Mesodermal cell (in vitro differentiated cells): ENCODE data around the gene KCNF1.

ENCODE experiments used
- H3K27ac ChIP-seq: 2 replicates; pipeline ENCODE4 v1.7.0; 2013; ENCODE audit warnings: mild to moderate bottlenecking, low read depth, low read length, moderate library complexity; ENCODE audit not compliant: severe bottlenecking
- H3K36me3 ChIP-seq: 2 replicates; pipeline ENCODE4 v1.7.1; 2013; ENCODE audit warnings: mild to moderate bottlenecking, low read length, moderate library complexity; ENCODE audit not compliant: control insufficient read depth, insufficient read depth
- H3K4me1 ChIP-seq: one replicate; pipeline ENCODE4 v1.7.1; 2013; ENCODE audit warnings: mild to moderate bottlenecking, low read length; ENCODE audit not compliant: insufficient read depth, control insufficient read depth, poor library complexity, severe bottlenecking
- H3K4me3 ChIP-seq: 2 replicates; pipeline ENCODE4 v1.7.0; 2013; ENCODE audit warnings: low read length, control low read depth, mild to moderate bottlenecking; ENCODE audit not compliant: insufficient read depth, poor library complexity, severe bottlenecking; ENCODE audit errors: extremely low read depth
- H3K9me3 ChIP-seq: 2 replicates; pipeline ENCODE4 v1.7.1; 2013; ENCODE audit warnings: mild to moderate bottlenecking, low read length, moderate library complexity; ENCODE audit not compliant: control insufficient read depth
- WGBS, 2 experiments: methylation state at CpG; one replicate each; pipeline ENCODE4 v1.1.5; 2013; ENCODE audit warnings: missing lambda C conversion rate in 2 of 2; ENCODE audit not compliant: insufficient coverage in 2 of 2; 5-methylcytosine and 5-hydroxymethylcytosine counted together

KCNF1 gene

DNA sequence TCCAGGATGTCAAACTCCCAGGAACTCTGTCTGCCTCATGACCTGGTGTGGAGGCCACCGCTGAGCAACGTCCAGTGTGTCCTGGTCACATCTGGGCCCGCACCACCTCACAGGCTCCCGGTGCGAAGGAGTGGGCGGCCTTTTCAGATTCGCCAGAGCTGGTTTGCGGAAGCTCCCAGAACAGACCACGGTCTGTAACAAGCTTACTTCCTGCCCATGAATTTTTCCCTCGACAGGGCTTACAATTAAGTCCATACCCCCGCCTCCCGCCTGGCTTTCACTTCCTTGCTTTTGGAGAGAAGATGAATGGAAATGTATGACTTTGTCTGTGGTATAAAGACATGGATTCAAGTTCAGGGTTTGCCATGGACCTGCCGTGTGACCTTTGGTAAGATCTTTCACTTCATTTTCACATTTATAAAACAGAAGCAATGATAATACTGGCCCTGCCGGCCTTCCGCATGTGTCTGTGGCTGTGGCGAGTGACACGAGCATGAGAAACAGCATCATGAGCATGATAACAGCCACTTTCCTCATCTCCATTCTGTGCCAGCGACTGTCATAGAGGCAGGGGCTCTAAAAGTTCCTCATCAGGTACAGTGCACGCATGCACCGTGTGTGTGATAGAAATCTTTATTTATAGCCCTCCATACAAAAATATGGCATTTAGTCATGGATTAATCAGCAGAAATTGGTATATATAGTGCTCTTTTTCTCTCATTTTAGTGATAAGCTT lies 31.0 kb upstream of the KCNF1 start:
- H3K4me1 ChIP-seq, result peaks cover 7% of the 10 kb centered on the region
- H3K27ac ChIP-seq, result no peak overlapping the region
- H3K36me3 ChIP-seq, result no peaks in the 10 kb centered on the region
- WGBS, 2 experiments, result 94 to 96% methylated on average over 13 to 14 of the region's 20 CpGs
- no peaks in the 10 kb centered on the region for H3K9me3 ChIP-seq
- H3K4me3 ChIP-seq, result no peak overlapping the region

DNA sequence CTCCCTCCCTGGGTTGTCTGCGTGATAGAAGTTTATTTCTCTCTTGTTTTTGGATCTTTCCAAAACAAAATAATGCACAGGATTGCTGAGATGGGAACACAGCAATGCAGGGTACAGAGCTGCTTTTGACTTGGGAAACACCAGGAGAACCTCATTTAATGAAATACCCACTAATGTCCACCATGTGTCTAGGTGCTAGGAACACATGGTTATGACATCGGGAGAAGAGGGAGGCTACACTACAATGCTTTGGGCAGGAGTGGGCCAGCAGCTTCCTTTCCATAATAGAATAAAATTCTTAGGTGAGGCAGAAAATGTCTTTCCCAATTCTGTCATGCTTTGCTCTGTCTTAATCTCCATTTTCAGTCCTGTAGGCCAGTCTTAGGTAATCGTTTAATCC lies 29.2 kb upstream of the KCNF1 start:
- Histone ChIP-seq H3K4me1 (peaks cover 4% of the 10 kb centered on the region), H3K36me3 (no peaks in the 10 kb centered on the region), H3K9me3 (no peaks in the 10 kb centered on the region), H3K27ac (no peak overlapping the region), H3K4me3 (no peak overlapping the region)
- WGBS, 2 experiments, result 86% methylated on average over 1 of the region's 3 CpGs; no CpG with 5 or more reads in 1 of the 2 experiments

DNA sequence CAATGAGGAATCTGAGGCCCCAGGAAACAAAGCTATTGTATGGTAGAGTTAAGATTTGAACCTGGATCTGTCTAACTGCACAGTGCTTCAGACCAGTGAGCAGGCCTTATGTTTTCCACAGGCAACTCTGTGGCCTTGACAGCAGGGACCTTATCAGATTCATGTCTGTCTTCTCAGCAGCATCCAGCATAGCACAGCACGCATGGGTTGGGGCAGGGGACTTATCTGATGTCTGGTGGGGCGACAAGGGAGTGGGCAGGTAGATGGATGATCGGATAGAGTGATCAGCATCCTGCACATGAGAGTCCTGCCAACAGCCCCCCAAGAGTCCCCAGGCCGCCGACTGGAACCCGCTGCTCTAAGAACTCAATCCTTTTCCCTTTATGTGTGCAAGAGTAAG lies 28.7 kb upstream of the KCNF1 start:
- H3K36me3 ChIP-seq, result no peaks in the 10 kb centered on the region
- WGBS, 2 experiments, result 93 to 100% methylated on average over 2 to 3 of the region's 6 CpGs

DNA sequence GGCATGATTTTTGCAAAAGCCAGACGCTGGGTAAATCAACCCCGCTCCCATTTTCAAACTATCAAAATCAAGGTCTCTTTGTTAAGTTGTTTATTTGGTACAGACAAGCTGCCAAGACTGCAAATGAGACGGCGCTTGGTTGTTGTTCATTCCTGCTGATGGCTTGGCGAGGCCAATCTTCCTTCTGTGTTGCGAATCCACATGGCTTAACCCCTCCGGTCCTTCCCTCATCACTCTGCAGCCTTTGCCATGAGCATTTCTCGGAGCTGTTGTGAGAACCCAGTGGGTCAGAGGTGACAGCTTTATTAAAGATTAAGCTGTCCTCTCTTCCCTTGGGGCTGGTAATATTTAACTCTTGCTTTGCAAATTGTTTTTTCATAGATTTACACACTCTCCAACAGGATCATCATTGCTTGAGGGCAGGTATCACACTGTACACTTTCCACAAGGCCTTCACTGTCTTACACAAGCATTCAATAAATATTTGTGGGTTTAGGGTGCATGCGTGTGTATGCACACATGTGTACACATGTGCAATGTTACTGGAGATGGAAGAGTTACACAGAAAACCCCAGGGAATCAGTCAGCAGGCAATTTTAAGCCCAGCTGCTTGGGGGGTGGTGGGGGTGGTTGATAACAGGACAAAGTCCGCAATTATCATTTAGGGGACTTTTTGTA lies 27.8 kb upstream of the KCNF1 start:
- H3K36me3 ChIP-seq, result no peaks in the 10 kb centered on the region
- H3K9me3 ChIP-seq, result no peaks in the 10 kb centered on the region
- WGBS, 2 experiments, result 79 to 81% methylated on average over 5 to 7 of the region's 10 CpGs
- no peak overlapping the region for H3K27ac ChIP-seq
- H3K4me1 ChIP-seq, result no peaks in the 10 kb centered on the region
- no peak overlapping the region for H3K4me3 ChIP-seq

More for the DNA sequence above, 28.7 kb upstream of the KCNF1 start:
- Histone ChIP-seq H3K9me3 (no peaks in the 10 kb centered on the region), H3K4me3 (no peak overlapping the region), H3K27ac (no peak overlapping the region), H3K4me1 (no peaks in the 10 kb centered on the region)

DNA sequence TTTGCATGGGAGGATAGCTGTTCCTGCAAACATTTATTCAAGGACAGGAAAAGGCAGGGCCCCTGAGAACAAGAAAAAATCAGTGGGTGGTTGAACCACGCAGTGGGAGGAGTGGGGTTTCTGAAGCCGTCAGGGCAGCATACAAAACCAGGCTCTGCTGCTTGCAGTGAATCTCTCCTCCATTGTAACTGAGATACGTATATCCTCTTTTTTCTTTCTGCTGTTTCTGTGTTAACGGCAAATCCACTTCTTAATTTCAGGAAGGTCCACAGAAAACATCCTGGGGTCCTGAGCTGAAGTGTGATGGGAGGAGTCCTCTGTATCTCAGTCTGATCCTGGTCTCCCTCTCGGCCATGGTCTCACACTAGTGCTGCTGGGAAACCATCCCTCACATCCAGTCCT lies 27.2 kb upstream of the KCNF1 start:
- Histone ChIP-seq H3K4me1 (no peaks in the 10 kb centered on the region), H3K36me3 (no peaks in the 10 kb centered on the region), H3K27ac (no peak overlapping the region), H3K4me3 (no peak overlapping the region), H3K9me3 (no peaks in the 10 kb centered on the region)
- WGBS, 2 experiments, result 38 to 42% methylated on average over 4 of the region's 5 CpGs

DNA sequence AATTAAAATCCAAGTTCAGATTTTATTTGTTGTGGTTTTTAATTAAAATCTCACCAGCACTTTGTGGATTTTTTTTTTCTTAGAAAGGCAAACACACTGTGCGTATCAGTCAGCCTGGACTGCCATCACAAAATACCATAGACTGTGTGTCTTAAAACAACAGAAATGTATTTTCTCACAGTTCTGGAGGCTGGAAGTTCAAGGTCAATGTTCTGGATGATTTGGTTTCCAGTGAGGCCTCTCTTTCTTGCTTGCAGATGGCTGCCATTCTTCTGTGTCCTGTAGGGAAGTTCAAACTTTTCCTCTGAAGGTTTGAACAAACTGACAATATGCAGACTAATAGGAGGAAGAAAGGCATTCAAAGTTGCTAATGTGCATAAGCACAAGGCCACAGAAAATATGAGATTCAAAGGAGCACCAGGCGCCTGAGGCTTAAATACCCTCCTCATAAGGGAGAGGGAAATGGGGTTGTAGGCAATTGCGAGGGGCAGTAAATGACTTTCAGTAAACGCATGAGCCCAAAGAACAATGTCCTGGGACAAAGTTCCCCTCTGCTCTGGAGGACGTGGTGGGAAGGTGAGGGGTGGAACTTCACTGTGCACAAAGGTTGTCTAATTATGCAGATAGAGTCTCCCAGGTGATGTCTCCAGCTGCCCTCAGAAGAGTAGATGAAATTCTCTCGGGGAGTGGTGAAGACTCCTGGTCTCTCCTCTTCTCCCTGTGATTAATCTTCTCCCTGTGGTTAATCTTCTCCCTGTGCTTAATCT lies 26.5 kb upstream of the KCNF1 start:
- no peaks in the 10 kb centered on the region for H3K36me3 ChIP-seq
- no peak overlapping the region for H3K27ac ChIP-seq
- H3K4me1 ChIP-seq, result no peaks in the 10 kb centered on the region
- 75 to 79% methylated on average over 2 to 4 of the region's 6 CpGs for WGBS, 2 experiments
- H3K4me3 ChIP-seq, result no peak overlapping the region
- H3K9me3 ChIP-seq, result no peaks in the 10 kb centered on the region

DNA sequence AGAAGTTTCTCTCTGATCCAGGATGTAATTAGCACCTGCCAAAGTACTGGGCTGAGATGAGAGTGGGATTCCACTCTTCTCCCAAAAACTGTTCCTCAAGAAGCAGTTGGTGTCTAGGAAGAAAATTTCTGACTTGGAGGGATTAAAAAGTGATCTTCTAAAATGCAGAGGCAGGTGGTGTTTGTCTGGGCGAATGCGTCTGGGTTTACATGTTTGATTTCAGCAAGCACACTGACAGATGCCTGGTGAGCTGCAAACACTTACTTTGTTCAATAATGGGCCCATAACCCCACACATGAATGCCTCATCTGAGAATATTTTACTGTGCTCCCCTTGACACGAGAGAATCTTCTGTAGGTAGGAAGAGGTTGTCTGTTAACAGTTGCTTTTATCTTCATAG lies 24.3 kb upstream of the KCNF1 start:
- H3K36me3 ChIP-seq, result no peaks in the 10 kb centered on the region
- H3K9me3 ChIP-seq, result no peaks in the 10 kb centered on the region
- WGBS, 2 experiments, result 86% methylated on average over 2 of the region's 3 CpGs; no CpG with 5 or more reads in 1 of the 2 experiments
- no peak overlapping the region for H3K27ac ChIP-seq
- H3K4me3 ChIP-seq, result no peak overlapping the region
- no peaks in the 10 kb centered on the region for H3K4me1 ChIP-seq

DNA sequence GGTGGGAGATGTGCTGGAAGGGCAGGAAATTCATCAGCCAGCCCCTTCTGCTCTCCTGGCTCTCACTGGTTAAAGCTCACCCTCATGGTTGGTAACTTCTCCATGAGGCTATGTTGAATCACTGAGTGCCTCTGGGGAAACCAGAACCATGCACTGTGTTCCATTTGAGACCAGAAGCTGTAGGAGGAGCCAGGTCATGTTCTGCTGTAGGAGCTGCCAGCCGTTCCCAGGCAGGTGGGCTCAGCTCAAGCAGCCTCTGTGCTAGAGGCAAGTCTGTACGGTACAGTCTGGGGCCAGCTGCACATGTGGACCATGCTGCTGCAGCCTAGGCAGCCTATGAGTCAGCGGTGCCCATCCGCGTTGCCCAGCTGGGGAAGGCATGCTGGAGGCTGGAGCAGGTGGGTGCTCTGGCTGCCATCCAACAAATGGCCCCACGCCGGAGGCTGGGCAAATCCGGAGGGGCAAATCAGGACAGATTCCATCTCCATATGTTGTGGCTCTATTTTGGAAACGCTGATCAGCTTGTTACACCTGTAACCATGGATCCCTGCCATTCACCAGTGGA lies 22.0 kb upstream of the KCNF1 start:
- H3K4me3 ChIP-seq, result no peak overlapping the region

DNA sequence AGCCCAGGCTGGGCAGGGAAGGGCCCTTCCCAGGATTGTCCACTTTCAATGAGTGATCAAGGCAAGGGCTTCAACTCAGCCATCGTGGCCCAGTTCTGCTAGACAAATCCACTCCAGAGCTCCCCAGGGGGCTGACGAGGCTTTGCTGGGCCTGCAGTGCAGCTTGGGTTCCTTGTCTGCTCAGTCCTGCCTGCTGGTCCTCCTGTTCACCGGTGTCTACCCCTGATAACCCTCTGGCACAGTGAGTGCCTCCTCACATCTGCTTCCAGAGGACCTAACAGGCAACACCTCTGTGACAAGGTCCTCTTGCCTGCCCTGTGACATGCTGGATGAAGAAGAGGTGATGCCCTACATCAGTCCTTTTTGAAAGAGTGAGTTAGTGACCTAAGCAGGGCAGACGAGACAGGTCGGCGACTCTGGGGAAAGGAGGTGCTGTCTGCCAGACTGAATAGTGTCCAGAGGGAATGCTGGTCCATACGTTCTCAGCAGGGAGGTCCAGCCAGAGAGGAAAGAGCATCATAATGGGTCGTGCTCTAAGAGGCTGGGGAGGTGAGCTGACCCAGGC lies 20.9 kb upstream of the KCNF1 start:
- Histone ChIP-seq H3K36me3 (no peaks in the 10 kb centered on the region), H3K9me3 (no peaks in the 10 kb centered on the region), H3K4me1 (no peaks in the 10 kb centered on the region), H3K27ac (no peak overlapping the region), H3K4me3 (no peak overlapping the region)
- 88 to 89% methylated on average over 8 of the region's 8 CpGs for WGBS, 2 experiments

More for the DNA sequence above, 22.0 kb upstream of the KCNF1 start:
- Histone ChIP-seq H3K4me1 (no peaks in the 10 kb centered on the region), H3K9me3 (no peaks in the 10 kb centered on the region), H3K36me3 (no peaks in the 10 kb centered on the region), H3K27ac (no peak overlapping the region)
- 92 to 96% methylated on average over 9 of the region's 9 CpGs for WGBS, 2 experiments

DNA sequence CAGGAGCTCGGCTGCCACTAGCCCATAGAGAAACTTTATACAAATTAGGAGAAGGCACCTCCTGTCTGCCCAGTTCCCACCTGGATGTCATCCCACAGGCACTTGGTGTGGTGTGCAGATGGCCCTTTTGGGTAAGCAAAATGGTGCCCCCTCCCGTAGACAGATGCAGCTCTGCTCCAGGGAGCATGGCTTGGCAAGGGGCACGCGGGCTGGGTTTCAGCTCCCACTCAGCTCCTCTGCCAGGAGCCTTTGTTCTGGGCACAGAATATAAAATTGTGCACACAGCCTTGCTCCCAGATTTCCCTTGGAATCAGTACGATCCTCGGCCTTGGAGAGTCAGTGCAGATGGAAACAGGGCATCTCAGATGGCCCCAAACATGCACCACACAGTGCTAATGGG lies 20.3 kb upstream of the KCNF1 start:
- 89 to 93% methylated on average over 6 of the region's 6 CpGs for WGBS, 2 experiments
- Histone ChIP-seq H3K36me3 (no peaks in the 10 kb centered on the region), H3K4me3 (no peak overlapping the region), H3K27ac (no peak overlapping the region), H3K9me3 (no peaks in the 10 kb centered on the region), H3K4me1 (no peaks in the 10 kb centered on the region)
